ENCODE measurements around the gene LRCH4. TPM values are rescaled to one million over a fixed set of nuclear protein-coding genes. Genes with fewer than 3 reads are reported as not detected.

LRCH4 gene
- total and polyA plus RNA-seq, 8 donors, result 42.3 to 86.5 (median 57.9) TPM

GRCh38 chr7:100611983-100612729 is 26.2 kb upstream of the LRCH4 start, which contains the start of gene MOSPD3:
Gene MOSPD3, plus strand, starts transcription at chr7:100612540. Its CDS starts 252 bp downstream, at chr7:100612792.
- TF ChIP-seq CTCF (IDR thresholded peaks at IDR 0.05), result no peak
- peak; percentile 99 to 100 (median 99) for DNase-seq
- Histone ChIP-seq H3K27me3 (no peaks in the 10 kb centered on the region), H3K4me3 (peak within 1 kb of the TSS; percentile 53 to 61), H3K4me1 (peaks cover 10 to 22% of the 10 kb centered on the region in 2 donors), H3K9me3 (no peaks in the 10 kb centered on the region), H3K36me3 (peaks cover 0 to 8% of the 10 kb centered on the region in 2 donors), H3K27ac (peak within 1 kb of the TSS; percentile 90 to 99)
- peak; percentile 99 for ATAC-seq
- intact Hi-C loops (cut with DNase I), result no loop called here

GRCh38 chr7:100609958-100610357 is 24.0 kb upstream of the LRCH4 start:
- DNase-seq (no peak), ATAC-seq (no peak)
- Histone ChIP-seq H3K4me3 (no peak overlapping the region), H3K27ac (no peak overlapping the region), H3K27me3 (peaks cover 0 to 17% of the 10 kb centered on the region in 2 donors), H3K9me3 (no peaks in the 10 kb centered on the region), H3K36me3 (peaks cover 0 to 1% of the 10 kb centered on the region in 2 donors), H3K4me1 (peaks cover 10 to 31% of the 10 kb centered on the region in 2 donors)
- TF ChIP-seq CTCF (IDR thresholded peaks at IDR 0.05), result no peak
- intact Hi-C loops (cut with DNase I), result no loop called here

GRCh38 chr7:100607111-100607510 is 21.2 kb upstream of the LRCH4 start:
- no peak for DNase-seq
- no peak for TF ChIP-seq CTCF (IDR thresholded peaks at IDR 0.05)
- intact Hi-C loops (cut with DNase I), result no loop called here
- H3K9me3 ChIP-seq, result no peaks in the 10 kb centered on the region
- H3K4me1 ChIP-seq, result peaks cover 0 to 25% of the 10 kb centered on the region in 2 donors
- H3K27me3 ChIP-seq, result peaks cover 0 to 24% of the 10 kb centered on the region in 2 donors
- no peak overlapping the region for H3K4me3 ChIP-seq
- no peak overlapping the region for H3K27ac ChIP-seq
- no peak for ATAC-seq
- H3K36me3 ChIP-seq, result no peaks in the 10 kb centered on the region

- H3K27ac ChIP-seq, result no peak overlapping the region
- H3K4me1 ChIP-seq, result peaks cover 0 to 25% of the 10 kb centered on the region in 2 donors
- no peak overlapping the region for H3K4me3 ChIP-seq
- no peaks in the 10 kb centered on the region for H3K36me3 ChIP-seq
- ATAC-seq (no peak), DNase-seq (peak in 1 of 4 donors; percentile 74)
- intact Hi-C loops (cut with DNase I), result no loop called here
- no peak for TF ChIP-seq CTCF (IDR thresholded peaks at IDR 0.05)
- H3K9me3 ChIP-seq, result no peaks in the 10 kb centered on the region
- peaks cover 0 to 24% of the 10 kb centered on the region in 2 donors for H3K27me3 ChIP-seq
Observed at GRCh38 chr7:100606313-100606712, 20.4 kb upstream of the LRCH4 start.

All from left lung (tissue), 10 donors.